HG02852 (cell line): ENCODE data around the gene MRC2.
"Not testable (repeated sequence)": the region's sequence is repeated elsewhere in the genome, so short reads cannot be mapped to it uniquely, and the experiment has no call there.

Experiments
- ATAC-seq: cut with Tn5 transposase; IDR thresholded peaks from one replicate; pipeline ENCODE4 v1.9.1; 2021; ENCODE audit warnings: mild to moderate bottlenecking, moderate library complexity; ENCODE audit not compliant: unreplicated experiment

MRC2 gene

DNA sequence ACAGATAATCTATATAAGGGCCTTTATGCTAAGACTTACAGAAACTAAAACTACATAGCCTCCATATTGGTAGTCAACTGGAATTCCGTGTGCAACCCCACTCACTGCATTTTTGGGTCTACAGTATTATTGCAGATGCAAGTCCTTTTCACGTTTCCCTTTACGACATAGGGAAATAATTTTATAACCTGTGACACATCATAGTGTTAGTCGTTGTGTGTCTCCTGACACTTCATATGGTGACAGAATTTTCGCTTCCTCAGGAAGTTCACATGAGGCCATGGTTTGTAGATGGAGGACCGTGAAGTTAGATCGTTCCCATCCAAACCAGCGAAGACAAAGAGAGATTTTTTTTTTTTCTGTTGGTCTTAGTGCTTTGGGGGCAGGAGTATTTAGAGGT, 15.7 kb upstream of the MRC2 start:
- no peak for ATAC-seq

DNA sequence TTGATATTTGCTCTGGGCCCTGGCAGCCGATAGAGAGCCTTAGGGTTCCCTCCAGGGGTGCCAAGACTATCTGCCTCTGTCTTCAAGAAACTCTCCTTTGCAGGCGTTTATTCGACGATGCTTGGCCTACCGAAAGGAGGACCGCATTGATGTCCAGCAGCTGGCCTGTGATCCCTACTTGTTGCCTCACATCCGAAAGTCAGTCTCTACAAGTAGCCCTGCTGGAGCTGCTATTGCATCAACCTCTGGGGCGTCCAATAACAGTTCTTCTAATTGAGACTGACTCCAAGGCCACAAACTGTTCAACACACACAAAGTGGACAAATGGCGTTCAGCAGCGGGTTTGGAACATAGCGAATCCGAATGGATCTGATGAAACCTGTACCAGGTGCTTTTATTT, 15.2 kb upstream of the MRC2 start:
- not testable (repeated sequence) for ATAC-seq

DNA sequence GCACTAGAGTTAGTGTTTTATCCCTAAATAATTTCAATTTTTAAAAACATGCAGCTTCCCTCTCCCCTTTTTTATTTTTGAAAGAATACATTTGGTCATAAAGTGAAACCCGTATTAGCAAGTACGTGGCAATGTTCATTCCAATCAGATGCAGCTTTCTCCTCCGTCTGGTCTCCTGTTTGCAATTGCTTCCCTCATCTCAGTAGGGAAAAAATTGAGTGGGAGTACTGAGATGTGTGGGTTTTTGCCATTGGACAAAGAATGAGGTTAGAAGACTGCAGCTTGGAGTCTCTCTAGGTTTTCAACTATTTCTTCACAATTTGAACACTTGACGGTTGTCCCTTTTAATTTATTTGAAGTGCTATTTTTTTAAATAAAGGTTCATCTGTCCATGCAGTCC, 14.4 kb upstream of the MRC2 start:
- ATAC-seq: not testable (repeated sequence)

DNA sequence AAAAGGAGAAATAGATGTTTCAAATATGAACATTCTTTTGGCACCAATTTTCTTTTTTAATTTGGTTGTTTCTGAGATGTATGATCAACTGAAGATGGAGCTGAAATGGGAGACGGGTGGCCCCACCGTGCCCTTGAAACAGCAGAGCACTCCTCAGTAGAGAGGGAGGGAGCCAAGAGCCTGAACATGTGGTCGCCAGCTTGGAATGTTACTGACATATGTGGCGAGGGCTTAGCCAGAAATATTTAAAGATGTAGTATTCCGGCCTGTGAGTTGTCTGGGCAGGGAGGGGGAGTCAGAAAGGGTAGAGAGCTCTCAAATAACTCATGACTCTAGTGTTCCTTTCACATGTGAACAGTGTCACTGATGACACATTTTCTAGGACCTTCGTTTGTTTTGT, 13.3 kb upstream of the MRC2 start:
- ATAC-seq: no peak

DNA sequence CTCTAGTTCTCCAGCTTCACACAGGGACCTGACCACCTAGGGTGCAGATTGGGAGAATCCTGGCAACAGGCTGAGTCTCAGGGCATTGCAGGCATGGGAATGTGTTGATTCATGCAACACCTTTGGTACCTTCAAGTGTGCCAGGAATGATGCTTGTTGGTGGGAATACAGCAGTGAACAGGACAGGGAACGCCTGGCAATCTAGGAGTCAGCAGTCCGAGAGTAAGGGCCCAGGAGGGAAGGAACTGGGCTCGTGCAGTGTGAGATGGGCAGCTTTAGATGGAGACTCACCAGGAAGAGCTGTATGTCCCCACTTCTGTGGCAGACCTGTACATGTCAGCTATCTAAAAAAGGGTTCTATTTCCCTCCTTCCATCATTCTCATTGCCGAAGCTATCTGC, 12.0 kb upstream of the MRC2 start:
- no peak for ATAC-seq

DNA sequence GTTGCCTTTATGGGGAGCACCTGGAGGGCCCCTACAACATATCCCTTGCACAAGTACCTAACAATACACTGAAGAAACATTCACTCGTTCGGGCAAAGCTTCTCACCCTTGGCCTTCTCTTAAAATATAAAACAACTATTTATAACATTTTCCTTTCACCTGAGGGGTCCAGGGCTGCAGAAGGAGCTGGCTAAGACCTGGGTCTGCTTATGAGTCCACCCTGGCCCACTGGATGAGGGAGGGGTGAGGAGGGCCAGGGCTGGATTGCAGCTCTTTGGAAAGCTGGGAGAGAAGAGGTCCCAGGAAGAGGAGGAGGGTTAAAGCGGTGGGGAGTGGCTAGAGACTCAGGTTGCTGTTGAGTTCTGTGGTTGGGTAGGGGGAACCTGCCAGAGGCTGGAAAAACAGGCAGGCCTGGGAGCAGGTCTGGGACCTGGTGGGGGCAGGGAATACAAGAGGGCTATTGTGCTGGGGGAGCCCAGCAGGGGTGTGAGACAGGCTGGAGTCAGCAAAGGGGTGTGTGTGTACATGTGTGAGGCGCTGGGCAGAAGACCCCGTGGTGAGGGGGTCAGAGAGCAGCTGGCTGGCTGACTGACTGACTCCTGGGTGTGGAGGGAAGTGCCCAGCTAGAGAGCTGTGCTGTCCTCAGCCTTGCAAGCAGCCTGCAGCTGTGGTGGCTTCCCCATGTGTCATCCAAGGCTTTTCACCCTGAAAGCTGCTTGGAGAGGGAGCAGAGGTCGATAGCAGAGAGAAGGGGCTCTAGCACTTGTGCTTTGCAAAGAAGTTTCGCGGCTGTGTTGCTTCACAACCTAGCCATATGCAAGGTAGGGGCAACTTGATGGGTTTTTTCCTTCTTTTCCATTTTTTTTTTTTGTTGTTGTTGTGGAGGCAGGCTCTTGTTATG, 10.2 kb upstream of the MRC2 start:
- no peak for ATAC-seq

DNA sequence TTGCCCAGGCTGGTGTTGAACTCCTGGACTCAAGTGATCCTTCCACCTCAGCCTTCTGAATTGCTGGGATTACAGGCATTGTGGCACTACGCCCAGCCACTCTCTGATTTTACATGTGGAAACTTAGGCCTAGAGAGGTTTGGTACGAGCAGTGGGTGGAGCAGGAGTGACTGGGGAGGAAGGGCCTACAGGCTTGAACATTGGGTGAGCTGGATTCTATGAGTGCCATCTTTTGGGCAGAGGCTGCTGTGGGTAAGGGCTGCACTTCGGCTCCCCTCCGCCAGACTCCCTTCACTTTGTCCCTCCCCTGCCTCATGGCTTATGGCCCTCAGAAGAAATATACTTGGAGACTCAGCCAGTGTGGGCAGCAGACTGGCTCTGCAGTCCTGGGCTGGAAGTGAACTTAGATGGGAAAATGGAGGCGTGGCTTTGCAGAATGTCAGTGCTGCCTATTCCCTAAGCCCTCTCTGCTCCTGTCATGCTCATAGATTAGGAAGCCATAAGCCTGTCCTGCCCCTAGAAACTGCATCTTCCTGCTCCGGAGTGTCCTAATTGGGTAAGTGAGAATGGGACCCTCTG, 9.5 kb upstream of the MRC2 start:
- no peak for ATAC-seq

DNA sequence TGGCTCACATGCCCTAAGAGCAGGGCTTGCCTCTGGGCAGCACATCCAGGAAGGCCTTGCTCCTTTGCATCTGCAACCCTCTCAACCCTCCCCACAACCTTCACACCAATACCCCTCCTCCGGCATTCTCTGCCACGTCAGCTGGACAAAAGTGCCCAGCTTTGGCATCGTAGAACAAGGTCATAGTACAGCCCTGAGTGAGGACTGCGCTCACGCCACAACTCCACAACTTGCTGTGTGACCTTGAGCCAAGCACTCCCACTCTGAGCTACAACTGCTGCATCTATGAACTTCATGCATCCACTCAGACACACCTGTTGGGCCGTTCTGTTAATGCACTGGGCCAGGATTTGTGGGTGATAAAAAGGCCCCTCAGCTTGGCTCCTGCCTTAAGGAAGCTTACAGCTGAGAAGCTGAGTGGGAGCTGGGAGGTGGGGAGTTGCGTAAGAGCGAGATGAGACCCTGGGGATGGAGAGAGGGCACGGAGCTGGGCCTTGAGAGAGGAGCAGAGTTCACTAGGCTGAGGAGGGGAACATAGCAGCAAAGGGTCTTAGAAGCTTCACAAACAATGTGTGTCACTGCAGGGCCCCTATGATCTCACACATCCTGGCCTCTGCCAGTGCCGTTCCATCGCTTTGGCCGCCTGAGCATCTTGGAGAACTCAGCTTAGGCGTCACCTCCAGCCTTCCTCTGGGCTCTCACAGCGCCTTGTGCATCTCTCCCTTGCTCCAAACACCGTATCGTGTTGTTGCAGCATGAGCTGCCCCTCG, 8.6 kb upstream of the MRC2 start:
- ATAC-seq: no peak

DNA sequence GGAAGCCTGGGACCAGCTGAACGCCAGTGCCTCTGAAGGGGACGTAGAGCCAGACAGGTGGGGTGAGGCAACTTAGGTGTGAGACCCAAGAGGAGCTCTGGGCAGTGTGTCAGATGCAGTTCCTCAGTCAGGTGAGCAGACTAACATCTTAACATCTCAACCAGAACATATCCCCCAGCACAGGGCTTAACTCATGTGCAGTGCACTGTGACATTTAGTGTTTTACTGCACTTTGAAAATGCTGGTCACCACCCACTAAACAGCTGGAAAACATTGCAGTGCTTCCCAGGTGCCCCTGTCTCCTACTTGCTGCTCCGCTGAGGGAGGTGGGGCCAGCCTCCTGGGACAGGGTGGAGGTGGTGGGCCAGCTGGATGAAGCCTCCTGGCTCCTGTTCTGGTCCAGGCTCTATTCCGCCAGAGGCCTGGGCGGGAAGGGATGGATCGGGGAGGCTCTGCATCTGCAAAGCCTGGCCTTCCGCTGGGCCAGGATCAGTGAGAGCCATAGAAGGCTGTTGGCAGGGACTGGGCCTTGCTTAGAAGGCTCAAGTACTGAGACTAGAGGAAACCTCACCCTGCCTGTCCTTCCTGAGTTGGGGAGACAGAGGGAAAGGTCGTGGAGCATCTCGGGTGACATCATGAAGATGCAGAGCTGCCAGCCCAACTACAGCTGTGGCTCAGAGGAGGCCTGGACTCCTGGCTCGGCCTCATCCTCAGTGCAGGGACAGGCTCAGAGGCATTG, 7.9 kb upstream of the MRC2 start:
- ATAC-seq: no peak

DNA sequence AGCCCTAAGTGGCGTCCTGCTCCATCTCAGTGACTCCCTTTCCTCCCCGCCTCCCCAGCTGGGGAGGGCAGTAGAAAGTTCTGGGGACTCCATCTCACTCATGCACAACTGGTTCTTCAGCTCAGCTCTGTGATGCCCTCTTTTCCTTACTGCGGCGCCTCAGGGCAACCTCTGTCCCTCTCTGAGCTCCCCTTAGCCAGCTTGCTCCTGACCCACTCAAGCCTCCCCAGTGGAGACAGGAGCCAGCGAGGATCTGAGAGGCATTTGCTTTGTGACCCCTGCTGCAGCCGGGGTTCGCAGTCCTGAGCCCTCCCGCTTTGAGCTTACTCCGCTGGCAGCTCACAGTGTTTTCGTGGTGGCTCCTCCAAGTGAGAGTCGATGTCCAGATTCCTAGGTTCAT, 6.2 kb upstream of the MRC2 start:
- ATAC-seq: no peak

DNA sequence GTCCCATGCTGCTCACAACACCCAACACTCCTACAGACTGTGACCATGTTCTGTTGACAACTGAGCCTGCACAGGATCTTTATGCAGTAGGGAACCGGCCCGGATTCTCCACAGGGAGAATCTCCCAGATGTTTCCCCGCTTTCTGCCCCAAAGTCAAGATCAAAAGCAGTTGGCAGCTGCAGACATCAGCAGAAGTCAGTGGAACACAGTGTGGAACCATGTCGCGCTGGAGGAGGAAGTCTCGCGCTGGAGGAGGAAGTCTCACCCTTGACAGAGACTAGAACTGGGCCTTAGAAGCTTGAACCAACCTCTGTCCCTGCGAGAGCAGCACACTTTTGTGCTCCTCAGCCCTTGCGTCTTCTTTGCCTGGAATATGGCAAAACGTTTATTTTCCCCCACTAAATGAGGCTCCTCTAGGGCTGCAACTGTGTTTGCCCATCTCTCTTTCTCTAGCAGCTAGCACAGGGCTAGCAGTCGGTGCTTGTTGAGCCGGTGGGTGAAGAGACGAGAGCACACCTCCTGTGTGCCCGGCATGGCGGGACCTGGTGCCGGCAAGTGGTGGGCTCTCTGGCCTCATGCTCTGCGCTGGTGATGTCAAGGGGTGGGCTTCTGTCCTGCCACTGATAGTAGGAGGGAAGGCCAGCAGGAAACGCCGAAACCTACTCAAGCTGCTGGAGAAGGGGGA, 2.1 kb upstream of the MRC2 start:
- no peak for ATAC-seq

DNA sequence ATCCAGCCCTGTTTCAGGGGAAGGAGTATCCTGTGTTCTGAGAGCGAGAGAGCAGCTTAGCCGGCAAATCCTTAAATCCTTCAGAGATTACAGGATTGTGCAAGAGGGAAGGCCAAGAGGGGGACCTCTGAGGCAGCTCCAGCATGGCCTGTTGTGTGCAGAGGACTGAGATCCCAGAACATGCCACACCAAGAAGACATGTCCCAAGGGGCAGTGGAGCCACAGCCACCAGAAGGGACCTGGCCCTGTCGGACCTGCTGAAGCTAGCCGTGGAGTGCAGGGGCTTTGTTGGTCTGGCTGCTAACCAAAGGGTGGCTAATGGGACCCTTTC, 1.6 kb upstream of the MRC2 start:
- no peak for ATAC-seq

DNA sequence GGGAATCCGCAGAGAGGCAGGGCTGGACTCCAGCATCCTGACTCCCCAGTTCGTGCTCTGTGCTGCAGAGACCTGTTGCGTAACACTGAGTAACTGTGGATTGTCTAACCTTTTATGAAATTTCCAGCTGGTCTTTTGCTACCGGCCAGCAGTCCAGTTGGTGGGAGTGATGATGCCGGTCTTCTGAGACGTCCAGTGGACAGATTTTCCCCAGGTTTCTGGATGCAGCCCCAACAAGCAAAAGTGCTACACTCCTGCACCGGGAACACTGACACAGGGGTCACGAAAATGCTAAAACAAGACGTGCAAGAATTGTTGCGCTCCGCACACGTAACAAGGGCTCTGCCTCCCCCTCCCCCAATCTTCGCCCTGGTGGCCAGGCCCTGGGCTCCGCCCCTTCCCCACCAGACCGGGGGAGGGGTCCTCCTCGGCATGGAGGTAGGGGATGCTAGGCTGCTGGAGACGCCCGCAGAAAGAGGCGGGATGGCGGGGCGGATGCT, 701 bp upstream of the MRC2 start:
- no peak for ATAC-seq

DNA sequence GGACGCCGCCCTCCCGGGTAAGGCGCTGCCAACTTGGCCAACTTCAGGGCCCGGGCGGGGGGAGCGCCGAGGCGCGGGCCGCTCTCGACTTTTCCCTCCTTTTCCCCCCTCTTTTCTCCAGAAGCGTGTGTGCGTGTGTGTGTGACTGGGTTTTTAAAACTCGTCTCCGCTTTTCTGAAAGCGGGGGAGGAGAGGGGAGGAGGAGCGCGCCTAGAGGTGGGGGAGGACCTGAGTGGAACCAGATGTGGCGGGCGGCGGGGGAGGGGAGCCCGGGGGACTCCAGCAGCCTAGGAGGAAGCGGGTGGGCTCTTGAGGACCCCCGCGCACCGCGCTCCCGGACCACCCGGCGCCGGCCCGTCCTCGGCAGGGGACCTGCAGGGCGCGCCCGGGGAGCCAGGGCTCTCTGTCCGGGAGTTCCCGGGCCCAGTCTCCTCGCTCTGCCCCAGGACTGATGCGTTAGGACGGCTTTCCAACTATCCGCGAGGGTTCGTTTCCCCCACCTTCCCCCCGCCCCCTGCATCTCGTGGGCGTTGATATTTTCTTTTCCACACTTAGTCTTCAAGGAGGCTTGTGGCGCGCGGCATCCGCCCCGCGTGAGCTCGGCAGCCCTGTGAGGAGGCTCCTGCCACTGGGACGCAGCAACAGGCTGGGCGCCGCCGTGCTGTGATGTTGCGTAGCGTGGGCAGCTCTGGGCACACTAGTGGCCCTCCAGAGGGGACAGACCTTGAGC, 599 bp downstream of the MRC2 start:
- peak; percentile 40 for ATAC-seq

DNA sequence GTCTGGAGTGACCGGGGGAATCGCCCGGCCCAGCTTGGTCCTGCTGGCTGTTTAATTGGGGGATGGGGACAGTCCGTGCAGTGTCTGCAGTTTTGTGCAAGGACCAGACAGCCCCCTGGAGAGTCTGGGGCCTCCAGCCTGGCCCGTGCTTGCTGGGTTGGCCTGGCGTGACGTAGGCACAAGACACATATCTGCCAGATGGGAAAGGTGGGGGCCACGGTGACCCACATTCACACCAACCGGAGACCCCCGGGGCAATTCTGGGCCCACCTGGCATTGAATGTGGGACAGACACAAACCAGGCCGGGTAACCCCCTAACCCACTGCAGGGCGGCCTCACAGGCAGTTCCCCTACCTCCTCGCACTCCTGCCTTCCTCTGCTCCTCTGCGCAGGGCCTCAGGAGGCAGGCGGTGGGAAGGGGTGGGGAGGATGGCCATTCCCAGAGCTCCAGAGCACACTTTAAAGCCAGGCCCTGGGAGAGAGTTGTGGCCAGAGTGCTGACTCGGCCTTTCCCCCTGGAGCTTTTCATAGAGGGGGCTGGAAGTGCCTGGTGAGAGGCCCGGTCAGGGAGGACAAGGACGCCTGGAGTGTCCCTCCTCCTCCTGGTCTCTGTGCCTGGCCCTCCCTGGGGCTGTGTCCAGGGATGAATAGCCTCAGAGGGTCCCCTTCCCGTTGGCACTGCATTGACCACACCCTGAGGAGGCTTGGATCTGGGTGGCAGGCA, 1.5 kb downstream of the MRC2 start:
- no peak for ATAC-seq

DNA sequence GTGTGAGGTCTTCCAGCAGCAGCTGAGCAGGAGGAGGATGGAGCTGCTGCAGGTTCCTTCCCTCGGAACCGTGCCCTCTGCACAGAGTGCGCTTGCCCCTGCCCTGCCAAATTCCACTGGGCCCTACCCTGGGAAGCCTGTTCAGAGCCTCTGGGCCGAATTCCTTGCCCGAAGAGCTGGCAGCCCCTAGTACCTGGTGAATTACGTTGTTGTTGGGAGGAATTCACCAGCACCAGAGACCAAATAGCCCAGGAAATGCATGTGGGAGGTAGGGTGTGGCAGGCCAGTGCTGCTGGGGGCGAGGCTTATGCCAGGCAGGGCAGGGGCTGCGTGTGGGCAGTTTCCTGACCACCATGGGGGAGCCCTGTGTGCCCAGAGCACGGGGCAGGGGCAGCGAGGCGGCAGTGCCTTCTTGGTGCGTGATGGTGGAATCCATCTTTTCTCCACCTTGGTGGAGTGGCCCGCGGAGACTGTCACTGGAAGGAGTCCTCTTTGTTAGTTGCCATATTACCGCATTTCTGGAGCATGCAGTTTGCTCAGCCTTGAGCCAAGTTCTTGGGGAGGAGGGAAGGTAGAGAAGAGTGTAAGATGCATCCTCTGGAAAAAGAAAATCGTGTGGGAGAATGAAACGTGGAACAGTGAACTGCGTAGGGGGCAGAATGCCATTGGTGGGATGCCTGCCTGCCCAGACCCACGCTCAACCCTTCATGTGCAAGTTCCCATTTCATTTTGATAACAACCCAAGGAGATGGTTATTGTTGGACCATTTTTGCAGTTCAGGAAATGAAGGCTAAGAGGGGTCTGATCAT, 2.3 kb downstream of the MRC2 start:
- ATAC-seq: no peak

DNA sequence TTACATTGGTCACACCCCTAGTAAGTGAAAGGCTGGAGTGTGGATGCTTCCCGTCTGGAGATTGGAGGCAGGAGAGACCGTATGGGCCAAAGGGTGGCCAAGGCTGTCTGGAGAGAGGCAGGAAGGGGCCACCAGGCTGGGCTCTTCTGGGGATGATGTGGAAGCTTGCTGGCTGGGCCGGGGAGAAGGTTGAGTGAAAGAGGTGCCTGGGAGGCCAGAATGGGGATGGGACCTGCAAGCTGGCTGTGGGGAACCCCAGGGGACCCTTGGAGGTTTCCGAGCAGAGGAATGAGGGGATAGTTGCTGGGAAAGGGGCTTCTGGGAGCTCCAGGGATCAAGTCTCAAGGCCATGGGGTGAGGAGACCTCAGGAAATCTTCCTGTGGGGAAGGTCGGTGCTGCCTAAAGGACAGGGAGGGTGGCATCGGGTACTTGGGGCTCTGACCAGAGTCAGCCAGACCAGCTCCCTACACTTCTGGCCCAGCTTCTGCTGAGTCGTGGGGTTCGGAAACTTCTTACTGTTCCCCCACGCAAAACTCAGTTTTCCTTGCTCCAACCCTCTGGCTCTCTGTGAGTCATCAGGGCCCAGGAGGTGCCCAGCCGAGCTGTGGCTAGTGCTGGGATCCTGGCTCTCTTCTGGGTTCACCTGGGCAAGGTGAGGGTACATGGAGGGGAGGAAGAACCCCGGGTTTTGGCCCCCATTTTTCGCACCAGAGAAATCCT, 3.1 kb downstream of the MRC2 start:
- ATAC-seq: no peak
